HepG2 (cell line): ENCODE results near the gene POLA2. TPM values are rescaled to one million over a fixed set of nuclear protein-coding genes. Genes with fewer than 3 reads are reported as not detected.

Source experiments
- ATAC-seq: fragments of 200-7000 bp; cut with Tn5 transposase; 3 replicates; pipeline ENCODE4 v1.9.1; 2020; ENCODE audit warnings: mild to moderate bottlenecking, moderate library complexity
- BruUV-seq: library from RNA; stranded (reverse); fragments of 400-500 nt; replicated peaks from 2 replicates; lab custom pipeline; 2021; lab: Mats Ljungman, UMichigan
- CTCF ChIA-PET: fragments of 300-600 bp; formaldehyde crosslinking; extraction: SDS; loops from one replicate; lab custom pipeline; 2021; ENCODE audit warnings: low total read pairs, inconsistent platforms, low intra/inter-chr PET ratio; lab: Yijun Ruan, JAX
- POLR2A ChIA-PET: fragments of 350-600 bp; sonication (Branson Sonifier 250); formaldehyde crosslinking; loops from one replicate; lab custom pipeline; 2020; ENCODE audit warnings: antibody characterized with exemption, inconsistent platforms; lab: Yijun Ruan, JAX
- DNase-seq: peaks from one replicate; pipeline ENCODE4 v3.0.0-alpha.2; 2015; ENCODE audit warnings: low spot score
- FAIRE-seq: peaks from 3 replicates; lab custom pipeline; 2011; peaks lifted over from hg19 to GRCh38; lab: Jason Lieb, UNC
- H2AFZ ChIP-seq: one replicate; pipeline ENCODE4 v1.6.1; 2011; ENCODE audit warnings: low read length, inconsistent platforms
- H3K27ac ChIP-seq: fragments of 300-600 bp; 3 replicates; pipeline ENCODE4 v1.8.0; 2011; ENCODE audit warnings: mixed run types, mild to moderate bottlenecking, mixed read lengths, low read length, inconsistent platforms; ENCODE audit not compliant: insufficient read depth; ENCODE audit errors: extremely low read length
- H3K27me3 ChIP-seq, 2 experiments: fragments of 200-600 bp in 1 of 2; 2 replicates in 1 of 2; 3 replicates in 1 of 2; pipeline versions ENCODE4 v1.6.0 to v1.8.0; 2011; ENCODE audit warnings: low read length in 2 of 2, mild to moderate bottlenecking in 2 of 2, moderate library complexity in 2 of 2, inconsistent platforms in 1 of 2; ENCODE audit not compliant: insufficient read depth in 2 of 2, control insufficient read depth in 1 of 2
- H3K36me3 ChIP-seq, 2 experiments: fragments of 200-600 bp in 1 of 2; replicated peaks in 1 of 2; 2 replicates in 1 of 2; 3 replicates in 1 of 2; pipeline versions ENCODE4 v1.5.1 to v1.8.0; 2011; ENCODE audit warnings: low read length in 2 of 2, inconsistent platforms in 1 of 2; ENCODE audit not compliant: insufficient read depth in 2 of 2, control insufficient read depth in 1 of 2
- H3K4me1 ChIP-seq: 2 replicates; pipeline ENCODE4 v1.5.1; 2012; ENCODE audit warnings: low read length, inconsistent platforms; ENCODE audit not compliant: insufficient read depth
- H3K4me2 ChIP-seq: 2 replicates; pipeline ENCODE4 v1.6.0; 2011; ENCODE audit warnings: low read depth, low read length, inconsistent platforms
- H3K4me3 ChIP-seq, 3 experiments: fragments of 200-600 bp in 1 of 3; sonication (generic), shearing (Covaris generic) in 1 of 3; replicated peaks in 1 of 3; 2 replicates each; pipeline ENCODE4 v1.5.1; 2011 to 2016; ENCODE audit warnings: low read length in 3 of 3, inconsistent platforms in 2 of 3, low read depth in 2 of 3, mild to moderate bottlenecking in 2 of 3, control low read depth in 1 of 3, mixed read lengths in 1 of 3; ENCODE audit not compliant: insufficient read depth in 1 of 3
- H3K79me2 ChIP-seq: one replicate; pipeline ENCODE4 v1.6.1; 2011; ENCODE audit warnings: low read length, inconsistent platforms; ENCODE audit not compliant: insufficient read depth
- H3K9ac ChIP-seq: 2 replicates; pipeline ENCODE4 v1.6.0; 2011; ENCODE audit warnings: mild to moderate bottlenecking, low read depth, low read length, inconsistent platforms; ENCODE audit not compliant: insufficient read depth
- H3K9me3 ChIP-seq: 2 replicates; pipeline ENCODE4 v1.5.1; 2012; ENCODE audit warnings: mild to moderate bottlenecking, low read length
- H4K20me1 ChIP-seq: 2 replicates; pipeline ENCODE4 v1.6.0; 2011; ENCODE audit warnings: inconsistent platforms, mild to moderate bottlenecking, low read length, moderate library complexity; ENCODE audit not compliant: insufficient read depth
- BCL6 ChIP-seq: IDR thresholded peaks from 2 replicates; pipeline ENCODE4 v1.6.1; 2016; ENCODE audit warnings: missing genetic modification reagents, missing compliant biosample characterization
- EEA1 ChIP-seq: sonication (generic); formaldehyde crosslinking; IDR thresholded peaks from 2 replicates; pipeline ENCODE4 v1.5.1; 2020; ENCODE audit warnings: mild to moderate bottlenecking, missing genetic modification reagents, borderline replicate concordance
- FOSL2 ChIP-seq: sonication (generic); formaldehyde crosslinking; IDR thresholded peaks from 2 replicates; pipeline ENCODE4 v1.4.0; 2020; ENCODE audit warnings: missing genetic modification reagents
- KDM1A ChIP-seq: IDR thresholded peaks from 2 replicates; pipeline ENCODE4 v1.6.1; 2016; ENCODE audit warnings: missing compliant biosample characterization
- PHF8 ChIP-seq: sonication (generic); formaldehyde crosslinking; IDR thresholded peaks from 2 replicates; pipeline ENCODE4 v1.5.0; 2020; ENCODE audit warnings: missing genetic modification reagents
- RCOR2 ChIP-seq: IDR thresholded peaks from 2 replicates; pipeline ENCODE4 v1.6.1; 2016; ENCODE audit warnings: missing biosample characterization, missing genetic modification reagents
- TMF1 ChIP-seq: sonication (generic); formaldehyde crosslinking; IDR thresholded peaks from 2 replicates; pipeline ENCODE4 v1.8.1; 2022; ENCODE audit warnings: low read depth, missing genetic modification reagents
- ZSCAN12 ChIP-seq: sonication (generic); formaldehyde crosslinking; IDR thresholded peaks from 2 replicates; pipeline ENCODE4 v1.9.0; 2021; ENCODE audit warnings: mild to moderate bottlenecking, missing genetic modification reagents
- WGBS: methylation state at CpG from one replicate; pipeline ENCODE4 v1.1.6; 2017; ENCODE audit warnings: low lambda C conversion rate; 5-methylcytosine and 5-hydroxymethylcytosine counted together
- in situ Hi-C: cut with HindIII; loops from 2 replicates; pipeline ENCODE4 v1.10.0; 2017; ENCODE audit warnings: low pct_unique_long_range_greater_than_20kb; ENCODE audit not compliant: extremely low pct_ligation_motif_present
- intact Hi-C: fragments of 100-400 bp; cut with micrococcal nuclease; formaldehyde crosslinking; loops from one replicate; pipeline ENCODE4 v1.10.0; 2022; ENCODE audit not compliant: unreplicated experiment
- polyA plus RNA-seq, 8 experiments: library from polyadenylated mRNA; depleted of rRNA in 3 of 8; stranded (reverse) in 7 of 8; unstranded in 1 of 8; fragments of >200 nt; fragmentation: Illumina TruSeq in 4 of 8; extraction: Trizol in 4 of 8; gene quantifications; 2 replicates each; pipeline versions ENCODE4 v1.2.1 to v1.2.3, GENCODE V29; 2011 to 2016; ENCODE audit warnings: low read depth in 4 of 8, missing spikeins in 1 of 8, mixed read lengths in 1 of 8; ENCODE audit not compliant: insufficient read depth in 1 of 8
- total RNA-seq, 5 experiments: library from RNA; depleted of rRNA; stranded (reverse); fragments of >200 nt; fragmentation: Illumina TruSeq; extraction: Trizol; gene quantifications; 2 replicates each; pipeline ENCODE4 v1.2.3, GENCODE V29; 2016; ENCODE audit warnings: low read depth in 1 of 5
- TF ChIP-seq, protein P1 (sequence below): sonication (generic); formaldehyde crosslinking; IDR thresholded peaks from 2 replicates; pipeline ENCODE4 v1.4.0; 2020; ENCODE audit warnings: missing genetic modification reagents
- TF ChIP-seq, protein P2 (sequence below): IDR thresholded peaks from 2 replicates; pipeline ENCODE4 v1.6.1; 2016; ENCODE audit warnings: low read depth, missing genetic modification reagents, missing compliant biosample characterization

The POLA2 gene
- total and polyA plus RNA-seq, 2 of the 13 experiments (the other 11 are each of a cell fraction or from before 2014, with no cell fraction given): 9.7 to 15.6 TPM

DNA sequence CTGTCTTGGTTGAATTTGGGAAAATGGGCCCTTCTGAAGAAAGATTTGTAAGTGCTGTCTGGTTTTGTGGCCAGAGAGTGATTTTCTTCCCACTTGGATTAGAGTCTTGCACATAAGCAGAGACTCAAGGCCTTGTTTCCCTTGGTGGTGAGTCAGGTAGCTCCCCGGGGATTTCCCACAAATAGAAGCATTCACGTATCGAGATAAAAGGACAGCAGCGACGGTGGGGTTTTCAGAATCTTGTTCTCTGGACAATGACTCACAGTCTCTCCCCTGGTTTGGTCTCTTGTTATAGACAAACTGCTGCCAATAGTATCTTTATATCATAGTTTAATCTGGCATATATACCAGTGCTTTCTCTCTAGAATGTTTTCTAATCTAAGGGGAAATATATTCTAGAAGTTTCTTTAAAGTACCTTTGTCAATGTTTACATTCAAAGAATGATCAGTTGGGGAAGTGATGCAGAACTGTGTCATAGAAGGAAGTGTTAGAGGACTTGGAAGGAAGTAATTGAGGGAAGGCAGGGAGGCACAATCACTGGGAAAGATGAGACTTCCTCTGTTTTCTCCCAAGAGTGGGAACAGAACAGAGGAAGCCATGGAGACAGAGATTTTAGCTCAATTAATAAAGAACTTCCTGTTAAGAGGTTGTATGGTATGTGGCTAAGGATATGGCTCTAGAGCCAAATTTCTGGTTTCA lies 18.1 kb downstream of the POLA2 start:
- TF ChIP-seq, protein P1, sequence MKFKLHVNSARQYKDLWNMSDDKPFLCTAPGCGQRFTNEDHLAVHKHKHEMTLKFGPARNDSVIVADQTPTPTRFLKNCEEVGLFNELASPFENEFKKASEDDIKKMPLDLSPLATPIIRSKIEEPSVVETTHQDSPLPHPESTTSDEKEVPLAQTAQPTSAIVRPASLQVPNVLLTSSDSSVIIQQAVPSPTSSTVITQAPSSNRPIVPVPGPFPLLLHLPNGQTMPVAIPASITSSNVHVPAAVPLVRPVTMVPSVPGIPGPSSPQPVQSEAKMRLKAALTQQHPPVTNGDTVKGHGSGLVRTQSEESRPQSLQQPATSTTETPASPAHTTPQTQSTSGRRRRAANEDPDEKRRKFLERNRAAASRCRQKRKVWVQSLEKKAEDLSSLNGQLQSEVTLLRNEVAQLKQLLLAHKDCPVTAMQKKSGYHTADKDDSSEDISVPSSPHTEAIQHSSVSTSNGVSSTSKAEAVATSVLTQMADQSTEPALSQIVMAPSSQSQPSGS (CRISPR knock-in tag): no peak
- peak; percentile 43; the same call in 1 of the 2 replicates for TF ChIP-seq FOSL2 (CRISPR knock-in tag)
- no peaks in the 10 kb centered on the region for H3K79me2 ChIP-seq
- peaks cover 10 to 43% of the 10 kb centered on the region in 2 experiments; a peak in 4 of 5 replicates for H3K36me3 ChIP-seq
- intact Hi-C loops (no loop called here), in situ Hi-C loops (loop anchor here (5.0 kb wide), 1 partner anchor 37 kb away; no protein-coding TSS in a partner anchor)
- no peaks in the 10 kb centered on the region for H3K9me3 ChIP-seq
- no peak overlapping the region for H2AFZ ChIP-seq
- WGBS: 76% methylated on average over 5 of the region's 5 CpGs
- BruUV-seq: no TSS peak
- ChIA-PET CTCF (no interaction called here), POLR2A (interaction anchor here (2.2 kb wide), 1 partner anchor 34 kb away, joined by 13 read pairs; the partner anchor contains the start of gene CDC42EP2)
- ATAC-seq: no peak
- H3K9ac ChIP-seq: no peak overlapping the region
- no peaks in the 10 kb centered on the region for H3K27me3 ChIP-seq
- DNase-seq: peak; percentile 24
- no peak overlapping the region for H3K4me3 ChIP-seq
- H3K4me2 ChIP-seq: no peak overlapping the region
- H3K4me1 ChIP-seq: peaks cover 20% of the 10 kb centered on the region
- no peaks in the 10 kb centered on the region for H4K20me1 ChIP-seq
- FAIRE-seq: no peak
- no peak overlapping the region for H3K27ac ChIP-seq

DNA sequence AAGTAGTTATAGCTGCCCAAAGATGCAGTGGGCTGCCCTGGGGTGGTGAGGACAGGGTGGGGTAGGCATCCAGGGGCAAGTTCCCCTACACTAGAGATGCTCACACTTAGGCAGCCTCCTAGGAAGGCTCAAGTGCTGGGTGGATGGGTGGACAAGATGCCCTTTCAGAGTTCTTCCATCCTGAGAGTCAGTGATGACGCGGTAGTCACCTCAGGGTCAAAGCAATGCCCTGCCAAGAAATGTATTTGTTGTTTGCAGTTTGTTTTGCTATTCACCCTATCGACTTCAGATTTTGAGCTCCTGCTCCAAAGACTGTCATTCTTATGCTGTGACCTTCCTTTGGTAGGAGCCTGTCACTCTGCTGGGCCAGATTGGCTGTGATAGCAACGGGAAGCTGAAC lies 18.9 kb downstream of the POLA2 start:
- ChIA-PET CTCF (no interaction called here), POLR2A (no interaction called here)
- no TSS peak for BruUV-seq
- no peak overlapping the region for H3K4me2 ChIP-seq
- FAIRE-seq (no peak), ATAC-seq (no peak), DNase-seq (no peak)
- H2AFZ ChIP-seq: no peak overlapping the region
- no peaks in the 10 kb centered on the region for H3K79me2 ChIP-seq
- H3K36me3 ChIP-seq: peaks cover 11 to 44% of the 10 kb centered on the region in 2 experiments; a peak in 4 of 5 replicates
- no peak overlapping the region for H3K27ac ChIP-seq
- no peak overlapping the region for H3K9ac ChIP-seq
- no peaks in the 10 kb centered on the region for H3K9me3 ChIP-seq
- no peaks in the 10 kb centered on the region for H4K20me1 ChIP-seq
- peaks cover 13% of the 10 kb centered on the region for H3K4me1 ChIP-seq
- 95% methylated on average over 4 of the region's 4 CpGs for WGBS
- no peaks in the 10 kb centered on the region for H3K27me3 ChIP-seq
- intact Hi-C loops (no loop called here), in situ Hi-C loops (no loop called here)
- H3K4me3 ChIP-seq: no peak overlapping the region
- TF ChIP-seq TMF1 (CRISPR knock-in tag): no peak
- TF ChIP-seq BCL6: no peak
- no peak for TF ChIP-seq RCOR2 (CRISPR knock-in tag)
- no peak for TF ChIP-seq KDM1A (CRISPR knock-in tag)
- no peak for TF ChIP-seq EEA1 (CRISPR knock-in tag)
- TF ChIP-seq, protein P2, sequence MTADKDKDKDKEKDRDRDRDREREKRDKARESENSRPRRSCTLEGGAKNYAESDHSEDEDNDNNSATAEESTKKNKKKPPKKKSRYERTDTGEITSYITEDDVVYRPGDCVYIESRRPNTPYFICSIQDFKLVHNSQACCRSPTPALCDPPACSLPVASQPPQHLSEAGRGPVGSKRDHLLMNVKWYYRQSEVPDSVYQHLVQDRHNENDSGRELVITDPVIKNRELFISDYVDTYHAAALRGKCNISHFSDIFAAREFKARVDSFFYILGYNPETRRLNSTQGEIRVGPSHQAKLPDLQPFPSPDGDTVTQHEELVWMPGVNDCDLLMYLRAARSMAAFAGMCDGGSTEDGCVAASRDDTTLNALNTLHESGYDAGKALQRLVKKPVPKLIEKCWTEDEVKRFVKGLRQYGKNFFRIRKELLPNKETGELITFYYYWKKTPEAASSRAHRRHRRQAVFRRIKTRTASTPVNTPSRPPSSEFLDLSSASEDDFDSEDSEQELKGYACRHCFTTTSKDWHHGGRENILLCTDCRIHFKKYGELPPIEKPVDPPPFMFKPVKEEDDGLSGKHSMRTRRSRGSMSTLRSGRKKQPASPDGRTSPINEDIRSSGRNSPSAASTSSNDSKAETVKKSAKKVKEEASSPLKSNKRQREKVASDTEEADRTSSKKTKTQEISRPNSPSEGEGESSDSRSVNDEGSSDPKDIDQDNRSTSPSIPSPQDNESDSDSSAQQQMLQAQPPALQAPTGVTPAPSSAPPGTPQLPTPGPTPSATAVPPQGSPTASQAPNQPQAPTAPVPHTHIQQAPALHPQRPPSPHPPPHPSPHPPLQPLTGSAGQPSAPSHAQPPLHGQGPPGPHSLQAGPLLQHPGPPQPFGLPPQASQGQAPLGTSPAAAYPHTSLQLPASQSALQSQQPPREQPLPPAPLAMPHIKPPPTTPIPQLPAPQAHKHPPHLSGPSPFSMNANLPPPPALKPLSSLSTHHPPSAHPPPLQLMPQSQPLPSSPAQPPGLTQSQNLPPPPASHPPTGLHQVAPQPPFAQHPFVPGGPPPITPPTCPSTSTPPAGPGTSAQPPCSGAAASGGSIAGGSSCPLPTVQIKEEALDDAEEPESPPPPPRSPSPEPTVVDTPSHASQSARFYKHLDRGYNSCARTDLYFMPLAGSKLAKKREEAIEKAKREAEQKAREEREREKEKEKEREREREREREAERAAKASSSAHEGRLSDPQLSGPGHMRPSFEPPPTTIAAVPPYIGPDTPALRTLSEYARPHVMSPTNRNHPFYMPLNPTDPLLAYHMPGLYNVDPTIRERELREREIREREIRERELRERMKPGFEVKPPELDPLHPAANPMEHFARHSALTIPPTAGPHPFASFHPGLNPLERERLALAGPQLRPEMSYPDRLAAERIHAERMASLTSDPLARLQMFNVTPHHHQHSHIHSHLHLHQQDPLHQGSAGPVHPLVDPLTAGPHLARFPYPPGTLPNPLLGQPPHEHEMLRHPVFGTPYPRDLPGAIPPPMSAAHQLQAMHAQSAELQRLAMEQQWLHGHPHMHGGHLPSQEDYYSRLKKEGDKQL (CRISPR knock-in tag): no peak
- TF ChIP-seq ZSCAN12 (CRISPR knock-in tag): no peak
- TF ChIP-seq PHF8 (CRISPR knock-in tag): no peak
